GM21381 (cell line): Measurements from ENCODE around the gene CREB5.
A peak's percentile ranks its signal among the peaks of the same experiment; 100 is the strongest.
"Not testable (repeated sequence)": the region's sequence is repeated elsewhere in the genome, so short reads cannot be mapped to it uniquely, and the experiment has no call there.

Source experiments
- ATAC-seq: cut with Tn5 transposase; IDR thresholded peaks from one replicate; pipeline ENCODE4 v1.9.1; 2021; ENCODE audit warnings: mild to moderate bottlenecking, moderate library complexity; ENCODE audit not compliant: unreplicated experiment

The CREB5 gene

GRCh38 chr7:28539289-28539981 lies 127.1 kb downstream of the CREB5 start:
- peak; percentile 98 for ATAC-seq

GRCh38 chr7:28542410-28542809 lies 130.1 kb downstream of the CREB5 start:
- ATAC-seq = no peak

DNA sequence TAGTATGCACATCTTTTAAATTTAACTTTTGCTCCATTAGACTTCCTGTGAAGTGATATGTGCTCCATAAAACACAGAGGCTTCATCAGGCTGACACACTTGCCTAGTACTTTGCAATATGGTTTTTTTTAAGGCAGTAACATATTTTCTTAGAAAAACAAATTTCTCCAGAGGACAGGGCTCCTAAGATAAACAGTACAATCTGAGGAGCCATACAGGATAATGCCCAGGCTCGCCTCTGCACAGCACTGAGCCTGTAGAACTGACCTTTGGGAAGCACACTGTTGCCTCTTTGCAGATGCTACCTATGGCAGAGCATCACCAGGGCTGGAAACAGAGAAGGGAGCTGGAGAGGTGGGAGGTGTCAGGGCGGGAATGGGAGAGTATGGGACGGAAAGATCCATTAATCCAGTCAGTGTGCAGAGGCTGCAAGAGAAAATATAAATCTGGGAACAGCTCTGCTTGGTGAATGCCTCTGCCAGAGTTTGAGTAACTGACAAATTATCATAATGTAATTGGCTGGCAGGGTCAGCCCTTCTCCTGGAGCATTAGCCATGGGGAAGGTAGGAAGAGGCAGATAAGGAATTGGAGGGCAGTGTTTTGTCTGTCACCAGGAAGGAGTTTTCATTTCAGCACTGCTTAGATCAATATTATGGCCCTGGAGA lies 132.3 kb downstream of the CREB5 start:
- no peak for ATAC-seq

DNA sequence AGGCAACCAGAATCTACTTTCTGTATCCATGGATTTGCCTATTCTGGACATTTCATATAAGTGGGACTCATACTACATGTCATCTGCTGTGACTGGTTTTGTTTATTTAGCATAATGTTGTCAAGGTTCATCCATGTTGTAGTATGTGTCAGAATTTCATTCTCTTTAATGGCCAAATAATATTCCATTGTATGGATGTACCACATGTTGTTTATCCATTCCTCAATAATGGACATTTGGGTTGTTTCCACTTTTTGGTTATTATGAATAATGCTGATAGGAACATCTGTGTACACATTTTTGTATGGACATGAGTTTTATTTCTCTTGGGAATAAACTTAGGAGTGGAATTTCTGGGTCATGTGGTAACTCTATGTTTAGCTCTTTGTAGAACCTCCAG lies 133.7 kb downstream of the CREB5 start:
- ATAC-seq = no peak

DNA sequence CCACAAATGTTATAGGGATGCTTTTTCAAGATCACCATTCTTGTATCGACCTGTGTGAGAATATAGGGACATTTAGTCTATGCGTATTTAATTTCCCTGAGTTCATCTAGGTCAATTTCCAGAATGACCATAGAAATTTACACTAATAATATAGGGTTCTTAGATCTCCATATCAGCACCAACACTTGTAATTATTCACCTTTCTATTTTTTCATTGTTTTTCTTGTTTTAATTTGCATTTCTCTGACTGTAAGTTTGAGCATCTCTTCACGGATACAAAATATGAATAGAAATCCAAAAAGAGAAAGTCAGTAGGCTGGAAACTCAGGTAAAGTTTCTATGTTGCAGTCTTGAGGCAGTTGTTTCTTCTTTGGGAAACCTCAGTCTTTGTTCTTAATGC lies 134.8 kb downstream of the CREB5 start:
- no peak for ATAC-seq

DNA sequence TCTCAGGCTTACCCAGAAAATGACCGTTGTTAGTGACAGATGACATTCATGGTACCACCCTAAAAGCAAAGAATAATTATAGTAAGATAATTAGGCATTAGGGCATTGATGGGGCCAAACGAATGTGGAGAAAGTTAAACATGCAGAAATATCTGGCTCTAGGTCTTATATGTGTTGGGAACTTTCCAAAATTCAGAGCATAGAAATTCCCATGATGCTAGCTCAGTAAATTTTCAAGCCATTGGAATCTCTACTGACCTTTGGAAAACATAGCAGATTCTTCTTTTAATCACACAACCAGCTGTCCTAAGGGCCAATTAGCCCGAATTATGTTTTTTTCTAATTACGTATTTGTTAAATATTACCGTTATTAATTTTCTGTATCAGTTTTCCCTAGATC lies 136.1 kb downstream of the CREB5 start:
- ATAC-seq = no peak

DNA sequence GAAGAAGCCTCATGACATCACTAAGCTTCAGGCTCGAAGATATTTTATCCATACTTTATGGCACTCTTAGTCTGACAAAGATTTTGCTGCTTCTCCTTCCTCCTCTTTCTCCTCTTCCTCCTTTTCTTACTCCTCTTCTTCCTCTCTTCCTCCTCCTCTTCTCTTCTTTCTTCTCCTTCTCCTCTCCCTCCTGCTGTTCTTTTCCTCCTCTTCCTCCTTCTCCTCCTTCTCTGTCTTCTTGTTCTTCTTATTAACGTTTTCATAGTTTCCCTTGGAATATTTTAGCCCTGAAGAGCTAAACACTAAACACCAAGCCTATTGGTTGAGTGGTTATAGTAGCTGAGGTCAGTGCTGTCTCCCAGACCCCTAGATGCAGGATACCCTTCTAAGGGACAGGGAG lies 137.7 kb downstream of the CREB5 start:
- ATAC-seq = no peak

DNA sequence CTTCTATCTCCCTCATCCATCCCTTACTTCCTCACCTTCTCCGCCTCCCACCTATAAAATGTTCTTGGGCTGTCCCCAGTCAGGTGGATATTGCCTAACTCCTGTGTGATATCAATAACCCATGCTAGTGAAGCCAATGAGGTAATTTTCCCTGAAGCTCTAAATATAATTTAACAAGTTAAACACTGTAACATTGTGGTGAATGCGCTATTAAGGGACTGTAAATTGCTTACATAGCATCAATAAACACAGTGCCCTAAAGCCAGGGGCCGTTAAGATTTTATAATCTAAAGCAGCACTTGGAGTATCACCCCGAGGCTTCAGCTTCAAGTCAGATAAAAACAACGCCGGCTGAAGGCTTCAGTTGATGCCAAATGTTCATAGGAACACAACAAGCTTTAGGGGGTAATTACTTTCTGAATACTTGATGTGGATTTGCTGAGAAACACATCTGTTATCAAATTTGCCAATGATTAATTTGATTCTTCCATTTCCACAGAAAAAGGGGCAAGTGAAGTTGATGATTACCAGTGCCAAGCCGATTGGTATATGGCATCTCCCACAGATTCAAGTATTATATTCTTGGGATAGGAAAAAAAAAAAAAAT lies 138.4 kb downstream of the CREB5 start:
- ATAC-seq = no peak

- ATAC-seq = no peak
Measured at GRCh38 chr7:28551331-28551730, 139.0 kb downstream of the CREB5 start.

- ATAC-seq = not testable (repeated sequence)
Measured at GRCh38 chr7:28551766-28552165, 139.4 kb downstream of the CREB5 start.

DNA sequence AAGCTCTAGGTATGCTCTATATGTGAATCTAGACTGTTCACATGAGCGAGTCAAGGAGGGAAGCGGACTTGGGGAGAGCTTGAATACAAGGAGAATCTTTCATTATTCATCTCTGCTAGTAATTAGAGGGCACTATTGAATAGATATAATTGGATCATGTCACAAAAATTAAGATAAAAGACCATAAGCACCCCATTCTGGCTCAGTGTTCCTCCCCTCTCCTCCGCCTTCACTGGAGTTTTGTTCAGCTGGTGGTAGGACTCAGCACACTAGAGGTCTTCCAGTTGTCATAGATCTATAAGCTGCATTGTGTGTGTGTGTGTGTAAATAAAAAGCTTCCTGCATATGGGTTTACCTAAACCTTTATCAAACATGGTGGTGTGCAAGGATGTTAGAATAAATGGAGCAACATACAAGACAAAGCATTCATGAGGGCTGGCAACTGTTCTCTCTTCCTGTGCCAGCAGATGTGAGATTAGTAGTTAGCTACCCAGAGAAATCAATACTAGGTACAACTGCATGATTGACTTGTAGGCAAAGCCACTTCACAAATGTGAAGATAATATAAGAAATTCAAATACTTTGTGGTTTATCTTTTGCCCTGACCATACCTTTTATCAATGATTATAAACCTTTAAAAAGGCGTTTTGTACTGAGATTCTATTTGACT lies 142.6 kb downstream of the CREB5 start:
- no peak for ATAC-seq

GRCh38 chr7:28556025-28556424 lies 143.7 kb downstream of the CREB5 start:
- ATAC-seq = no peak

DNA sequence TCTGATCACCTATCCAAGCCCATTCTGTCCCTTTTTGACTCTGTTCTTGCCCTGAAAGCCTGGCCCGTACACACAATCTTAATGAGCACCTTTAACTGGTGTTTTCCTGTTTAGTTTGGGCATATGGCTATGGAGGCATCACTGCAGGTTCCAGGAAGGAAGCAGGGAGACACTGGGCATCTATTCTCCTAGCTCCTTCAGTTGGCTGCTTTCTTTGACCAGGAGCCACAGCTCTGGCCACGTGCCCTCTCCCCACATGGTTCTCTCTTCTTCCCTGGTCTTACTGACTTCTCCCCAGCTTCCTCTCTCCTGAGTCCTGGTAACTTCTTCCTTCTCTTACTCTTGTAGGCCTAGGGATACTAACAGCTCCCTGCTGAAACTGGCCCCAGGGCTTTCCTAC lies 144.4 kb downstream of the CREB5 start:
- ATAC-seq = no peak

DNA sequence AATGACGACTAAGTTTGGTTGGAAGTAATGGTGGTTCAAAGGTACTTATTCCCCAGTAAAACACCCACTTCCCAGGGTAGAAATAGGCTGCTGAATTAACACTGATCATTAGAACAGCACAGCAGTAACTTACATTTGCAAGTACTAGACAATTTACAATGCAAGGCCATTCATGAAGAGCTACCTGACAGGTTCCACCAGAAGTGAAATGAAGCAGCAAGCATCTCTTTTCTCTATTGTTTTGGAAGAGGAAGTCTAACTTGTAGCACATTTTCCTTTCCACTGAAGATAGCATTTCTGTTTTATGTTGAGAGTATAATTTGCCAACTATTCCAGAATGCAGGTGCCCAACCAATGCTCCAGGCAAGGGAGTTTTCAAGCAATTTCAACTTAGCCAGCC lies 145.9 kb downstream of the CREB5 start:
- no peak for ATAC-seq

GRCh38 chr7:28560767-28561166 lies 148.4 kb downstream of the CREB5 start:
- ATAC-seq = no peak

DNA sequence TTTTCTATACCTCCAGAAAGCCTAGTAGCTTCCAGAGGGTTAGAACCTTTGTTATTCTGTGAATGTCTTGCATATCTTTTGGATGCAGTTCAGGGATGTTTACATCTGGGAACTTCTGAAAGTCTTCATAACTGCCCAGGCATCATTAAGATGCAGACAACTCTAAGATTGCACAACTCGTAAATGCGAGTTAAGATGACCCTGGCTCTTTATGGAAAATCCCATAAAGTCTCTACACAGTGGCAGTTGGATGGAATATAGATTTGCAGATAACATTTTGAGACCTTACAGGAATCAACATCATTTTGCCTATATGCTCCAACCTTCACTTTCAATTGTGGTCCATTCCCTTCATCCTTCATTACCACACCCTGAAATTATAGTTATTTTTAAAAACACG lies 151.7 kb downstream of the CREB5 start:
- ATAC-seq = no peak

DNA sequence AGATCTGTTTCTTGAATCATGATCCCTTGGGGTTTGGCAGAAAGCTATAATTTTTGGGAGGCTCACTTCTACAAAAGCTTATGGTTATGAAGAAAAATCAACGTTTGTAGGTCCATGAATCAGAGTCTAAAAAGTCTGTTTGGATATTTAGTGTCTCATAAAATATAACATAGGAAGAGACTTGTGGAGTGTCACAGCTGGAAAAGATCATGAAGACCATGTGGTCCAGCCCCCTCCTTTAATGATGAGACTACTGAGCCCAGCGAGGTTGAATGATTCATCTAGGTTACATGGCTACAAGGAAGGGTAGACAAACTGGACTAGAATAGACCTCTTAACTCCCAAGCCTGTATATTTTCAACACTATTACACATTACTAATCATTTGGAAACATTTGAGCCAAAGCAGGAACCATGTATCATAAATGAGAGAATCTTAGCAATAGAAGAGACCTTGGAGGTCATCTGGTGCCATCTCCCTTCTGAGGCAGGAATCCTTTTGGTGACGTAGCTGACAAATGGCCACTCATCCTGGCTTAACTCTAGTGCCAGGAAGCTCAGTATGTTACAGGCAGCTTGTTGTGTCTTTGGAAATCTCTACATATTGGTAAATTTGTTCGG lies 152.5 kb downstream of the CREB5 start:
- no peak for ATAC-seq

GRCh38 chr7:28565980-28566379 lies 153.7 kb downstream of the CREB5 start:
- ATAC-seq = no peak

- ATAC-seq = peak; percentile 68
Measured at GRCh38 chr7:28570113-28570969, 158.0 kb downstream of the CREB5 start.

DNA sequence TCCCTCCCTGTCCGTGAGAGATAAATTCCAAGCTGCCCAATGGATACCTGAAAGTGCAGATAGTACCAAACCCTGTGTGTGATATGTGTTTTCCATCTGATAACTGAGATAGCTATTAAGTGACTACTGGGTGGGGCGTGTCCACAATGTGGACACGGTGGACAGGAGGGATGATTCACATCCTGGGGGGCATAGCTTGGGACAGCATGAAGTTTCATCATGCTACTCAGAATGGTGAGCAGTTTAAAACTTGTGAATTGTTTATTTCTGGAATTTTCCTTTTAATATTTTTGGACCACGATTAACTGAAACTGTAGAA lies 158.6 kb downstream of the CREB5 start:
- ATAC-seq = no peak

DNA sequence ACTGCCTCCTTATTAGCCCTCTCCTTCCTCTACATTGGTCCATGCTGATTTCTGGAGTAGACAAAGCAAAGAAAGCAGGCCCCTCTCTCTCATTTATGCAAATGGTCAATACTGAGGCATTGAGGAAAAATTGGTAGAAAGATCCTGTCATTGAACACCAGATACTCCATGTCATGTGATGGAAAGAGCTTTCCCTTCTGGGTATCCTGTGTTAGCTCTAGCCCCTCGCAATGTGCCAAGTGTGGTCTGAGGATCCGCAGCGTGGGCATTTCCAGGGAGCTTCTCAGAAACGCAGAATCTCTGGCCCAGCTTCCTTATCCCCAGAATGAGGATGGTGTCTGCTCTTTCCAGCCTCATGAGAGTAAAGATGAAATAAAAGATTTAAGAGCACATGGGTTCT lies 159.1 kb downstream of the CREB5 start:
- no peak for ATAC-seq
